HG03025 (cell line): ENCODE measurements around the gene ZNF880.
"Not testable (repeated sequence)": the region's sequence is repeated elsewhere in the genome, so short reads cannot be mapped to it uniquely, and the experiment has no call there.

Experiments
- ATAC-seq: cut with Tn5 transposase; IDR thresholded peaks from one replicate; pipeline ENCODE4 v1.9.1; 2021; ENCODE audit warnings: mild to moderate bottlenecking, moderate library complexity; ENCODE audit not compliant: unreplicated experiment, low FRiP score

The ZNF880 gene

GRCh38 chr19:52369559-52370340, at the start of gene ZNF880:
TSS of gene ZNF880 (plus strand) at chr19:52369923. CDS start at chr19:52369966, 43 bp downstream.
- no peak for ATAC-seq

- no peak for ATAC-seq
Observed at GRCh38 chr19:52322429-52322828, 47.3 kb upstream of the ZNF880 start.

GRCh38 chr19:52331757-52332156, 38.0 kb upstream of the ZNF880 start:
- no peak for ATAC-seq

- ATAC-seq, result peak; percentile 14
Observed at GRCh38 chr19:52335768-52336116, 34.0 kb upstream of the ZNF880 start.

- peak; percentile 59 for ATAC-seq
Observed at GRCh38 chr19:52336117-52336790, 33.5 kb upstream of the ZNF880 start, which contains the start of gene ZNF610. TSS of gene ZNF610 (plus strand) at chr19:52336243. CDS start at chr19:52349173, 12,930 bp downstream.

- no peak for ATAC-seq
Observed at GRCh38 chr19:52336791-52337381, 32.8 kb upstream of the ZNF880 start.

GRCh38 chr19:52339022-52339421, 30.7 kb upstream of the ZNF880 start:
- ATAC-seq, result not testable (repeated sequence)

- ATAC-seq, result no peak
Observed at GRCh38 chr19:52343548-52343947, 26.2 kb upstream of the ZNF880 start.

GRCh38 chr19:52345162-52345561, 24.6 kb upstream of the ZNF880 start:
- no peak for ATAC-seq

- ATAC-seq, result no peak
Observed at GRCh38 chr19:52351512-52351911, 18.2 kb upstream of the ZNF880 start.

GRCh38 chr19:52366414-52366824, 3.3 kb upstream of the ZNF880 start:
- ATAC-seq, result no peak

GRCh38 chr19:52370341-52370710, 603 bp downstream of the ZNF880 start:
- no peak for ATAC-seq

GRCh38 chr19:52391135-52391534, 21.4 kb downstream of the ZNF880 start:
- no peak for ATAC-seq

- ATAC-seq, result peak; percentile 57
Observed at GRCh38 chr19:52397310-52398080, 27.8 kb downstream of the ZNF880 start, which contains the start of gene ZNF528. TSS of gene ZNF528 (plus strand) at chr19:52397849. CDS start at chr19:52402014, 4,165 bp downstream.

- ATAC-seq, result no peak
Observed at GRCh38 chr19:52398081-52398441, 28.3 kb downstream of the ZNF880 start.

GRCh38 chr19:52410276-52410675, 40.6 kb downstream of the ZNF880 start:
- ATAC-seq, result no peak

GRCh38 chr19:52415711-52416110, 46.0 kb downstream of the ZNF880 start:
- no peak for ATAC-seq

GRCh38 chr19:52428937-52429336, 59.2 kb downstream of the ZNF880 start, which contains the start of gene ZNF534:
TSS of gene ZNF534 (plus strand) at chr19:52429148. CDS start at chr19:52431475, 2,327 bp downstream.
- no peak for ATAC-seq
